Tibial artery (tissue), 4 donors: Measurements from ENCODE around the gene ALPL.

Experiments
- DNase-seq, 2 donors: peaks; one replicate each; pipeline ENCODE4 v3.0.0-alpha.2; 2019
- H3K27ac ChIP-seq, 2 donors: fragments of 200-600 bp; sonication (generic) in 1 of 2; 1 replicate in 1 of 2; 2 replicates in 1 of 2; pipeline ENCODE4 v1.5.1; 2018 to 2019; ENCODE audit warnings: mild to moderate bottlenecking in 1 of 2
- H3K27me3 ChIP-seq, 2 donors: fragments of 200-600 bp; sonication (generic) in 1 of 2; one replicate each; pipeline versions ENCODE4 v1.5.1 to v1.6.0; 2016 to 2019
- H3K36me3 ChIP-seq, 3 donors: fragments of 200-600 bp; sonication (generic) in 2 of 3; one replicate each; pipeline ENCODE4 v1.5.1; 2016 to 2019; ENCODE audit warnings: mild to moderate bottlenecking in 2 of 3
- H3K4me1 ChIP-seq, 4 donors: fragments of 200-600 bp; sonication (generic) in 2 of 4; 1 replicate in 3 of 4; 2 replicates in 1 of 4; pipeline ENCODE4 v1.5.1; 2016 to 2019
- H3K4me3 ChIP-seq, 2 donors: fragments of 200-600 bp; sonication (generic) in 1 of 2; 1 replicate in 1 of 2; 2 replicates in 1 of 2; pipeline ENCODE4 v1.5.1; 2018 to 2019; ENCODE audit warnings: mild to moderate bottlenecking in 2 of 2
- H3K9me3 ChIP-seq, 3 donors: fragments of 200-600 bp; sonication (generic) in 1 of 3; one replicate each; pipeline ENCODE4 v1.5.1; 2016 to 2019
- intact Hi-C: fragments of 100-400 bp; cut with DNase I; formaldehyde crosslinking; loops from one replicate; pipeline ENCODE4 v1.15.0; 2023; ENCODE audit warnings: low total_unique reads
- TF ChIP-seq, protein P1 (sequence below), 2 experiments: fragments of 200-600 bp in 1 of 2; fragments of 450-650 bp in 1 of 2; IDR thresholded peaks; one replicate each; pipeline ENCODE4 v1.5.1; 2017 to 2019; ENCODE audit warnings: antibody characterized with exemption in 2 of 2, mild to moderate bottlenecking in 1 of 2, moderate library complexity in 1 of 2

The ALPL gene

DNA sequence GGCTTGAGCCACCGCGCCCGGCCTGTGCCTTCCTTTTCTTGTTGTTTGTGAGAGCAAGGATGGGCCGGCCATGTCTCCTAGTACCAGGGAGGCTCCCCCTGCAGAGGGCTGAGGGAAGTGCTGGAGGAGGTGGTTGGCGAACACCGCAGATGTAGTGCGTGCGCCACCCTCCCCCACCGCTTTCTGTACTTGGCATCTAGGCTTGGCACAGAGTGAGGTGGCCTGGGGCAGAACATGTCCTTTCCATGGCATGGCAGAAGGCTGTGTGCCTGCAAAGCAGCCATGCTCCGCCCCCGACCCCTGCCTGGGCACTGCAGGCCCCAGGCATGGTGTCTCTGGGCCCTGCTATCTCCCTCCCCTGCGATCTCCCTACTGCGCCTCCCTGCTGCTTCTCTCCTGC lies 30.7 kb downstream of the ALPL start:
- Histone ChIP-seq H3K9me3 (no peaks in the 10 kb centered on the region), H3K4me1 (peaks cover 0 to 37% (median 2%) of the 10 kb centered on the region in 4 donors), H3K4me3 (no peak overlapping the region), H3K27ac (no peak overlapping the region), H3K27me3 (peaks cover 0 to 27% of the 10 kb centered on the region in 2 donors), H3K36me3 (no peaks in the 10 kb centered on the region)
- DNase-seq: no peak
- TF ChIP-seq, protein P1, sequence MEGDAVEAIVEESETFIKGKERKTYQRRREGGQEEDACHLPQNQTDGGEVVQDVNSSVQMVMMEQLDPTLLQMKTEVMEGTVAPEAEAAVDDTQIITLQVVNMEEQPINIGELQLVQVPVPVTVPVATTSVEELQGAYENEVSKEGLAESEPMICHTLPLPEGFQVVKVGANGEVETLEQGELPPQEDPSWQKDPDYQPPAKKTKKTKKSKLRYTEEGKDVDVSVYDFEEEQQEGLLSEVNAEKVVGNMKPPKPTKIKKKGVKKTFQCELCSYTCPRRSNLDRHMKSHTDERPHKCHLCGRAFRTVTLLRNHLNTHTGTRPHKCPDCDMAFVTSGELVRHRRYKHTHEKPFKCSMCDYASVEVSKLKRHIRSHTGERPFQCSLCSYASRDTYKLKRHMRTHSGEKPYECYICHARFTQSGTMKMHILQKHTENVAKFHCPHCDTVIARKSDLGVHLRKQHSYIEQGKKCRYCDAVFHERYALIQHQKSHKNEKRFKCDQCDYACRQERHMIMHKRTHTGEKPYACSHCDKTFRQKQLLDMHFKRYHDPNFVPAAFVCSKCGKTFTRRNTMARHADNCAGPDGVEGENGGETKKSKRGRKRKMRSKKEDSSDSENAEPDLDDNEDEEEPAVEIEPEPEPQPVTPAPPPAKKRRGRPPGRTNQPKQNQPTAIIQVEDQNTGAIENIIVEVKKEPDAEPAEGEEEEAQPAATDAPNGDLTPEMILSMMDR (IDR thresholded peaks at IDR 0.05): no peak
- intact Hi-C loops: no loop called here

DNA sequence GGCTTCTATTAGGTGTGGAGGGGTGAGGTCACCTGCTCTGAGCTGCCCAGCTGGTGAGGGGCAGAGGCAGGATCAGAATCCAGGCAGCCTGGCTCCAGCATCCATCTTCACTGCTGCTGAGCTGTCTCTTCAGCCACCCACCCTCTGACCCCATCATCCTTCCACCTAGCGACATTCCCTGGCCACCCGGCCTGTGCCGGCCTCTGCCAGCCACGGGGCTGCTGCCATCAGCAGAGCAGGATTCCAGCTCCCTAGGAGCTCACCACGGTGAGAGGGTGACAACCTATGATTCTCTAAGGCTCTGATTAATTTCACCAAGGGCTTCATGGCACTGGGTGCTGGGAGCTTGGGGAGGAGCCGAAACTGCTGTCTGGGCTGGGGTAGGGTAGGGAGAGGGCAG lies 32.1 kb downstream of the ALPL start:
- Histone ChIP-seq H3K27me3 (peaks cover 0 to 27% of the 10 kb centered on the region in 2 donors), H3K4me1 (peaks cover 0 to 33% (median 2%) of the 10 kb centered on the region in 4 donors), H3K36me3 (no peaks in the 10 kb centered on the region), H3K9me3 (no peaks in the 10 kb centered on the region), H3K27ac (no peak overlapping the region), H3K4me3 (no peak overlapping the region)
- no peak for DNase-seq
- TF ChIP-seq, protein P1 (IDR thresholded peaks at IDR 0.05): no peak
- intact Hi-C loops: no loop called here

DNA sequence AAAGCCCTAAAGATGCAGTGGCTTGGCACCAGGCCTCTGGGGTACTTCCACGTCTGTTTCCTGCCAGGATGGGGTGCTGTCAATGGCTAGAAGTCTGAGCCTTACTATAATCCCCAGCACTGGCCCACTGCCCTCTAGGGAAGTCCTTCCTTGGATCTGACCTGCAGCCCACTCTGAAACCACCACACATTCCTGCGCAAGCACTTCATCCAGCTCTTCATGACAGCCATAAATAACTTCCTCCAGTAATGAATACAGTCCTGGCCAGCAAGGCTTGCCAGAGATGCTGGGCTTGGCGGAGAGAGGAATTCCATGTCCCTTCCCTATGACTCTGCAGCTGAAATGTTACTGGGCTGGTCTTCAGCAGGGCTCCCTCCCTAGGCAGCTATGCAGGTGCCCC lies 32.6 kb downstream of the ALPL start:
- Histone ChIP-seq H3K4me1 (peaks cover 0 to 33% (median 2%) of the 10 kb centered on the region in 4 donors), H3K36me3 (no peaks in the 10 kb centered on the region), H3K27ac (no peak overlapping the region), H3K4me3 (no peak overlapping the region), H3K27me3 (peaks cover 0 to 27% of the 10 kb centered on the region in 2 donors), H3K9me3 (no peaks in the 10 kb centered on the region)
- peak in 1 of 2 donors; percentile 37 for DNase-seq
- intact Hi-C loops: no loop called here
- TF ChIP-seq, protein P1 (IDR thresholded peaks at IDR 0.05): no peak

DNA sequence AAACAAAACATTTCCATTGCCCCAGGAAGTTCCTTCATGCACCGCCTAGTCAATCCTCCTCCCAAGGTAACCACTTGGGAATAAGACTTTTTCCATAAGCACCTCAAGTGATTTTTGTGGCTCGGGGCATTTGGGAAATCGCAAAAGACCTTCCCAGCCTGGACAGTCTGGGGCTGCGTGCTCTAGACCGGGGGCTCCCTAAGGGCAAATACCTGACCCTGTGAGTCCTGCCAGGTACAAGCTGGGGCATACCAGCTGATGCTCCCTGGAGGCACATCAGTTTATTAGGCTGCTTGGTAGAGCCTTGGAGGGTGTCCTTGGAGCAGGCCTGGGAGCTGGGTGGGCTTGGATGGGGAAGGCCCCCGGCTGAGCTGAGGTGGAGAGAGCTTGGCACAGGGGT lies 34.4 kb downstream of the ALPL start:
- DNase-seq: no peak
- intact Hi-C loops: no loop called here
- H3K4me1 ChIP-seq: peaks cover 0 to 25% (median 2%) of the 10 kb centered on the region in 4 donors
- no peaks in the 10 kb centered on the region for H3K36me3 ChIP-seq
- H3K4me3 ChIP-seq: no peak overlapping the region
- peaks cover 0 to 32% of the 10 kb centered on the region in 2 donors for H3K27me3 ChIP-seq
- H3K9me3 ChIP-seq: no peaks in the 10 kb centered on the region
- TF ChIP-seq, protein P1 (IDR thresholded peaks at IDR 0.05): no peak
- H3K27ac ChIP-seq: no peak overlapping the region

DNA sequence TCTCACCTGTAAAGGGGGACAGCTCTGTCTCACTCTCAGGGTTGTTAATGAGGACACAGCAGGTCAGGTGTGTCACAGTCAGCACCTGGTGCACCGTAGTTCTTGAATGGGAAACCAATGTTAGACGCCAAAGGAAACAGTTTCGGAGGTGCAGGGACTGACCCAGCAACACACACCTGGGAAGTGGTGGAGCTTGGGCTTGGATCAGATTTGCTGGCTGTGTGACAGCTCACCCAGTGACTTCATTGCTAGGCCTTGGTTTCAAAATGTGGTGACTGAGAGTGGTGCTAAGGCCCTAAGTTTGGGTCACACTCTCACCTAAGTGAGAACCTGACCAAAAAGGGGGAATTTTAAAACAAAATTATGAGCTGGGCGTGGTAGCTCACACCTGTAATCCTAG lies 34.9 kb downstream of the ALPL start:
- peaks cover 0 to 25% (median 2%) of the 10 kb centered on the region in 4 donors for H3K4me1 ChIP-seq
- no peaks in the 10 kb centered on the region for H3K36me3 ChIP-seq
- no peak overlapping the region for H3K27ac ChIP-seq
- TF ChIP-seq, protein P1 (IDR thresholded peaks at IDR 0.05): no peak
- no peaks in the 10 kb centered on the region for H3K9me3 ChIP-seq
- peaks cover 0 to 30% of the 10 kb centered on the region in 2 donors for H3K27me3 ChIP-seq
- H3K4me3 ChIP-seq: no peak overlapping the region
- DNase-seq: no peak
- intact Hi-C loops: no loop called here
